Stimulated activated CD8-positive, alpha-beta memory T cell treated with anti-CD3 and anti-CD28 coated beads, Interleukin-12 subunit alpha, Interleukin-12 subunit beta, amount 100 ng/mL, for 24 hours (primary cell): ENCODE data around the gene CPD.
"Not testable (repeated sequence)": the region's sequence is repeated elsewhere in the genome, so short reads cannot be mapped to it uniquely, and the experiment has no call there.

ENCODE experiments used
- DNase-seq: peaks from one replicate; pipeline ENCODE4 v3.0.0-alpha.2; 2020; ENCODE audit errors: extremely low read depth

The CPD gene

GRCh38 chr17:30427611-30428010, 48.9 kb downstream of the CPD start:
- DNase-seq = no peak

- DNase-seq = no peak
Observed at GRCh38 chr17:30429155-30429554, 50.4 kb downstream of the CPD start.

- DNase-seq = no peak
Observed at GRCh38 chr17:30433514-30433913, 54.8 kb downstream of the CPD start.

- DNase-seq = no peak
Observed at GRCh38 chr17:30436729-30437128, 58.0 kb downstream of the CPD start.

- DNase-seq = no peak
Observed at GRCh38 chr17:30443721-30444120, 65.0 kb downstream of the CPD start.

- not testable (repeated sequence) for DNase-seq
Observed at GRCh38 chr17:30446640-30447039, 67.9 kb downstream of the CPD start.

- no peak for DNase-seq
Observed at GRCh38 chr17:30449480-30449879, 70.8 kb downstream of the CPD start.

- DNase-seq = no peak
Observed at GRCh38 chr17:30450125-30451027, 71.6 kb downstream of the CPD start.

GRCh38 chr17:30454635-30455034, 75.9 kb downstream of the CPD start:
- DNase-seq = no peak

GRCh38 chr17:30458371-30458770, 79.6 kb downstream of the CPD start:
- no peak for DNase-seq

GRCh38 chr17:30458797-30459413, 80.2 kb downstream of the CPD start:
- not testable (repeated sequence) for DNase-seq

- no peak for DNase-seq
Observed at GRCh38 chr17:30468465-30468864, 89.7 kb downstream of the CPD start.

- DNase-seq = no peak
Observed at GRCh38 chr17:30472238-30472890, 93.6 kb downstream of the CPD start.

- no peak for DNase-seq
Observed at GRCh38 chr17:30475206-30475605, 96.5 kb downstream of the CPD start.

GRCh38 chr17:30476726-30477082, 98.0 kb downstream of the CPD start:
- DNase-seq = no peak

- DNase-seq = peak; percentile 79
Observed at GRCh38 chr17:30477083-30477773, 98.5 kb downstream of the CPD start, which contains the start of gene GOSR1. TSS of gene GOSR1 (plus strand) at chr17:30477408. CDS start at chr17:30477434, 26 bp downstream.

GRCh38 chr17:30477774-30478115, 99.0 kb downstream of the CPD start:
- DNase-seq = no peak

GRCh38 chr17:30482555-30482954, 103.8 kb downstream of the CPD start:
- no peak for DNase-seq

- no peak for DNase-seq
Observed at GRCh38 chr17:30483159-30483558, 104.4 kb downstream of the CPD start.

GRCh38 chr17:30493780-30494179, 115.1 kb downstream of the CPD start:
- no peak for DNase-seq

- no peak for DNase-seq
Observed at GRCh38 chr17:30495586-30495985, 116.9 kb downstream of the CPD start.

GRCh38 chr17:30503558-30503957, 124.8 kb downstream of the CPD start:
- no peak for DNase-seq
